Breast epithelium (tissue), 3 donors: ENCODE data around the gene EN2.

Experiments used
- CTCF ChIP-seq, 3 donors: fragments of 450-650 bp; IDR thresholded peaks; one replicate each; pipeline ENCODE4 v1.5.1; 2016 to 2017; ENCODE audit warnings: antibody characterized with exemption in 3 of 3, mild to moderate bottlenecking in 3 of 3, moderate library complexity in 3 of 3
- POLR2AphosphoS5 ChIP-seq, 3 donors: sonication (generic); formaldehyde crosslinking; IDR thresholded peaks; one replicate each; pipeline ENCODE4 v1.6.1; 2017; ENCODE audit warnings: antibody characterized with exemption in 3 of 3

- TF ChIP-seq CTCF (IDR thresholded peaks at IDR 0.05) (no peak), POLR2AphosphoS5 (IDR thresholded peaks at IDR 0.05) (no peak)
These were observed at the start of gene EN2 for GRCh38 chr7:155458111-155458877.
